Measurements from ENCODE around the gene STXBP5. TPM values are rescaled to one million over a fixed set of nuclear protein-coding genes. Genes with fewer than 3 reads are reported as not detected.

STXBP5 gene
- 18.0 TPM for polyA plus RNA-seq (2013, experiment 1 of 2; ENCODE audit: insufficient read length)
- polyA plus RNA-seq (2013, experiment 2 of 2; ENCODE audit: insufficient read length), result 25.1 TPM

- peak; percentile 58 for DNase-seq
Observed at GRCh38 chr6:147204060-147204785, at the start of gene STXBP5. Gene STXBP5, plus strand, starts transcription at chr6:147204417. Its CDS starts 116 bp downstream, at chr6:147204533.

GRCh38 chr6:147154454-147154853 lies 49.8 kb upstream of the STXBP5 start:
- DNase-seq, result peak; percentile 73

GRCh38 chr6:147156218-147156617 lies 48.0 kb upstream of the STXBP5 start:
- no peak for DNase-seq

- peak; percentile 66 for DNase-seq
Observed at GRCh38 chr6:147156799-147157382, 47.3 kb upstream of the STXBP5 start.

- no peak for DNase-seq
Observed at GRCh38 chr6:147157930-147158329, 46.3 kb upstream of the STXBP5 start.

- DNase-seq, result no peak
Observed at GRCh38 chr6:147158881-147159280, 45.3 kb upstream of the STXBP5 start.

GRCh38 chr6:147159536-147160374 lies 44.5 kb upstream of the STXBP5 start:
- no peak for DNase-seq

GRCh38 chr6:147160593-147160992 lies 43.6 kb upstream of the STXBP5 start:
- DNase-seq, result no peak

- DNase-seq, result no peak
Observed at GRCh38 chr6:147161253-147161973, 42.8 kb upstream of the STXBP5 start.

GRCh38 chr6:147161974-147162495 lies 42.2 kb upstream of the STXBP5 start:
- peak; percentile 89 for DNase-seq

- no peak for DNase-seq
Observed at GRCh38 chr6:147164761-147165160, 39.5 kb upstream of the STXBP5 start.

- peak; percentile 52 for DNase-seq
Observed at GRCh38 chr6:147166360-147166944, 37.8 kb upstream of the STXBP5 start.

GRCh38 chr6:147166992-147167391 lies 37.2 kb upstream of the STXBP5 start:
- peak; percentile 58 for DNase-seq

GRCh38 chr6:147167576-147168461 lies 36.4 kb upstream of the STXBP5 start:
- peak; percentile 16 for DNase-seq

GRCh38 chr6:147169529-147169928 lies 34.7 kb upstream of the STXBP5 start:
- no peak for DNase-seq

- DNase-seq, result peak; percentile 97
Observed at GRCh38 chr6:147170269-147170668, 33.9 kb upstream of the STXBP5 start.

GRCh38 chr6:147173140-147173539 lies 31.1 kb upstream of the STXBP5 start:
- no peak for DNase-seq

GRCh38 chr6:147173675-147174308 lies 30.4 kb upstream of the STXBP5 start:
- DNase-seq, result peak; percentile 56

GRCh38 chr6:147176795-147177194 lies 27.4 kb upstream of the STXBP5 start:
- DNase-seq, result no peak

- DNase-seq, result no peak
Observed at GRCh38 chr6:147177286-147177685, 26.9 kb upstream of the STXBP5 start.

Measured in fibroblast of skin of back (primary cell).